ENCODE data around the gene CD3G.

CD3G gene

DNA sequence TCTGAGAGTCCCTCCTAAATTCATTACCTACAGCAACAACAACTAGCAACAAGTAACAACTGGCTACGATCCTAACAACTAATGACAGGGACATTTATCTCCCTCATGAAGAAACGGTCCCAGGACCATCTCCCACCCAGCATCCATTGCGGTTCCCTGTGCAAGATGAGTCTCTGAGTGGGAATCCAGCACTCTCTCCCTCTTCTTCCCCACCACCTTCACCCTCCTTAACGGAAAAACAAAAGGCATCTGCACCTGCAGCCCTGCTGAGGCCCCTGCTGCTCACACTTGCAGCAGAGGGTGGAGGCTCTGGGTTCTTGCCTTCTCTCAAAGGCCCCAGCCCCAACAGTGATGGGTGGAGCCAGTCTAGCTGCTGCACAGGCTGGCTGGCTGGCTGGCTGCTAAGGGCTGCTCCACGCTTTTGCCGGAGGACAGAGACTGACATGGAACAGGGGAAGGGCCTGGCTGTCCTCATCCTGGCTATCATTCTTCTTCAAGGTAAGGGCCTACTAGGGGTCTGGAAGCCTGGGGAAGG, at the start of gene CD3G:
TSS of gene CD3G (plus strand) at position 364 of the 535 bp plus-strand sequence. CDS start at position 444, 80 bp downstream.
- TF ChIP-seq, protein P1, sequence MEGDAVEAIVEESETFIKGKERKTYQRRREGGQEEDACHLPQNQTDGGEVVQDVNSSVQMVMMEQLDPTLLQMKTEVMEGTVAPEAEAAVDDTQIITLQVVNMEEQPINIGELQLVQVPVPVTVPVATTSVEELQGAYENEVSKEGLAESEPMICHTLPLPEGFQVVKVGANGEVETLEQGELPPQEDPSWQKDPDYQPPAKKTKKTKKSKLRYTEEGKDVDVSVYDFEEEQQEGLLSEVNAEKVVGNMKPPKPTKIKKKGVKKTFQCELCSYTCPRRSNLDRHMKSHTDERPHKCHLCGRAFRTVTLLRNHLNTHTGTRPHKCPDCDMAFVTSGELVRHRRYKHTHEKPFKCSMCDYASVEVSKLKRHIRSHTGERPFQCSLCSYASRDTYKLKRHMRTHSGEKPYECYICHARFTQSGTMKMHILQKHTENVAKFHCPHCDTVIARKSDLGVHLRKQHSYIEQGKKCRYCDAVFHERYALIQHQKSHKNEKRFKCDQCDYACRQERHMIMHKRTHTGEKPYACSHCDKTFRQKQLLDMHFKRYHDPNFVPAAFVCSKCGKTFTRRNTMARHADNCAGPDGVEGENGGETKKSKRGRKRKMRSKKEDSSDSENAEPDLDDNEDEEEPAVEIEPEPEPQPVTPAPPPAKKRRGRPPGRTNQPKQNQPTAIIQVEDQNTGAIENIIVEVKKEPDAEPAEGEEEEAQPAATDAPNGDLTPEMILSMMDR (IDR thresholded peaks at IDR 0.05; ENCODE audit: low read depth, low read length), result no peak

DNA sequence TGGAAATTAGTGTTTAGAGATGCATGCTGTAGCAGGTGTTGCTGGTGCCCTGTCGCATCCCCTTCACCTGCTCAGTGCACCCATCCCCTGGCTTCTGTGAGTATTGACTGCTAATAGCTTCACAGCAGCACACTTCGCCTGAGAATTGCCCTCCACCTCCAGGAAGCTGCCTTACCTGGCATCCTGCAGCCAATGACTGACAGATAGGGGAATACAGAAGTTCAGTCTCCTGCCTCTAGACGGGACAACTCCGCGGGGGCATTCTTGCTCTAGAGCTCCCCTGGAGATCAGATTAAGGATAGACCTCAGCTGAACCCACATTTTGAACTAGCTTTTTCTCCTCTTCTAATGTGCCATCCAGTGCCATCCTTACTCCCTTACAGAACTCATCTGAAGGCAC, 48.9 kb upstream of the CD3G start:
- TF ChIP-seq, protein P1 (IDR thresholded peaks at IDR 0.05; ENCODE audit: low read depth, low read length), result no peak
- no peak overlapping the region for H3K4me3 ChIP-seq (ENCODE audit: low read depth, low read length)

More for the DNA sequence above, at the start of gene CD3G:
- no peak within 1 kb of the TSS for H3K4me3 ChIP-seq (ENCODE audit: low read depth, low read length)

DNA sequence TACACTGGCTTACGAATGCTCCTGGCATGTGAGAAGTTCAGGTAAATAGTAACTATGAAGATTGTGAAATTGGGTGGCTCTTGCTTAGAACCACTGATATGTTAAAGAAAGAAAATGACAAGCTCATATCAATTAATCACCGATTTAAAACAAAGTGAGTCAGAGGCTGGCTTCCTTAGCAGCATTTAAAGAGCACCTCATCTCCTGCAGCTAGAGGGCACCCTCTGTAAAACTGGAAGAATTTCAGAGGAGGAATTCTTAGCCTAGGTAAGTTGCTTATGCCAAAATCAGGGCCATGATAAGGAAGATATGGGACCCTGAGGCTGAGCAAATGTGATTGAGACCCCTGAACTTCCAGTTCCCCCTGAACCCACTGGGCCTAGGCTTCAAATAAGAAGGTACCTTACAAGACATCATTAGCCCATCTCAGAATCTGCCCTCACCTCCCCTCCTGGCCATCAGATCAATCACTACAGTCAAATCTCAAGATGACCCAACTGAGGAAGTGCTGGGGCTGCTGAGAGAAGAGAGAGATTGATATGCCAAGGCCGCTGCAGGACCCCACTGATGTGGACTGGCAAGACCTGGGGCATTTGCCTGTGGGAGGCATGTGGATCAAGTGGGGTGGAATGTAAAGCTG, 48.2 kb upstream of the CD3G start:
- TF ChIP-seq, protein P1 (IDR thresholded peaks at IDR 0.05; ENCODE audit: low read depth, low read length), result no peak
- no peak overlapping the region for H3K4me3 ChIP-seq (ENCODE audit: low read depth, low read length)

DNA sequence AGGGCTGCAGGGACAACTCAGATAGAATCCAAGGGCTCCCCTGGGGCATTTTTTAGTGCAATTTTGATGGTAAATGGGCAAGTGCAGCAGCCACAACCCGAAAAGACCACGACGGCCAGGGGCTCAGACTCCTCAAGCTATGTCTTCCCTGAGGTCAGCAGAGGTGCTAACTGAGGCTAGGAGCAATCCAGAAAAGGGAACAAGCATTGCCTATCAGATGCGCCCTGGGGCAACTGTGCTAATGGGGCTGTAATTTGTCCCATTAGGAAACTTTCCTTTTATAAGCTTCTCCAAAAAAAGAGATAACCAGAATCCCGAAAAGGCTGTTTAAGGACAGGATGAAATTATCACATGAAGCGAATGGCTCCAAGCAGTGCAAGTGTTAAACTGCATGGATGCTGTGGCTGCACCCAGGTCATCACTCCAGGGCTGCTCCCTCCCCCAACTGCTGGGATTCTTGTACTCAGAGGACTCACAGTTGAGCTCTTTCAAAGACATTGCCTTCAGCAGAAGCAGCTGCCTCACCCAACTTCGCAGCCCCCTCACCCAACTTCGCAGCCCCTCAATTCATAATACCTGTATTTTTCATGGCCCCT, 42.4 kb upstream of the CD3G start:
- TF ChIP-seq, protein P1 (IDR thresholded peaks at IDR 0.05; ENCODE audit: low read depth, low read length), result no peak
- no peak overlapping the region for H3K4me3 ChIP-seq (ENCODE audit: low read depth, low read length)

DNA sequence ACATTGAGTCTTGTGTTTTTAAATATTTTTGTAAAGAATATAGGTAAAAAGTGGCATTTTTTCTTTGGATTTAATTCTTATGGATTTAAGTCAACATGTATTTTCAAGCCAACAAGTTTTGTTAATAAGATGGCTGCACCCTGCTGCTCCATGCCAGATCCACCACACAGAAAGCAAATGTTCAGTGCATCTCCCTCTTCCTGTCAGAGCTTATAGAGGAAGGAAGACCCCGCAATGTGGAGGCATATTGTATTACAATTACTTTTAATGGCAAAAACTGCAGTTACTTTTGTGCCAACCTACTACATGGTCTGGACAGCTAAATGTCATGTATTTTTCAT, 39.9 kb upstream of the CD3G start:
- TF ChIP-seq, protein P1 (IDR thresholded peaks at IDR 0.05; ENCODE audit: low read depth, low read length), result no peak
- H3K4me3 ChIP-seq (ENCODE audit: low read depth, low read length), result no peak overlapping the region

DNA sequence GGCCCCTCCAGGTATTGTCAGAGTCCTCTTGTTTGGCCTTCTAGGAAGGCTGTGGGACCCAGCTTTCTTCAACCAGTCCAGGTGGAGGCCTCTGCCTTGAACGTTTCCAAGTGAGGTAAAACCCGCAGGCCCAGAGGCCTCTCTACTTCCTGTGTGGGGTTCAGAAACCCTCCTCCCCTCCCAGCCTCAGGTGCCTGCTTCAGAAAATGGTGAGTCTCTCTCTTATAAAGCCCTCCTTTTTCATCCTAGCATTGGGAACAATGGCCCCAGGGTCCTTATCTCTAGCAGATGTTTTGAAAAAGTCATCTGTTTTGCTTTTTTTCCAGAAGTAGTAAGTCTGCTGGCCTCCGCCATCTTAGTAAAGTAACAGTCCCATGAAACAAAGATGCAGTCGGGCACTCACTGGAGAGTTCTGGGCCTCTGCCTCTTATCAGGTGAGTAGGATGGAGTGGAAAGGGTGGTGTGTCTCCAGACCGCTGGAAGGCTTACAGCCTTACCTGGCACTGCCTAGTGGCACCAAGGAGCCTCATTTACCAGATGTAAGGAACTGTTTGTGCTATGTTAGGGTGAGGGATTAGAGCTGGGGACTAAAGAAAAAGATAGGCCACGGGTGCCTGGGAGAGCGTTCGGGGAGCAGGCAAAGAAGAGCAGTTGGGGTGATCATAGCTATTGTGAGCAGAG, 39.4 kb upstream of the CD3G start, which contains the start of gene CD3E:
TSS of gene CD3E (plus strand) at position 163 of the 681 bp plus-strand sequence. CDS start at position 386, 223 bp downstream.
- TF ChIP-seq, protein P1 (IDR thresholded peaks at IDR 0.05; ENCODE audit: low read depth, low read length), result no peak
- no peak within 1 kb of the TSS for H3K4me3 ChIP-seq (ENCODE audit: low read depth, low read length)

DNA sequence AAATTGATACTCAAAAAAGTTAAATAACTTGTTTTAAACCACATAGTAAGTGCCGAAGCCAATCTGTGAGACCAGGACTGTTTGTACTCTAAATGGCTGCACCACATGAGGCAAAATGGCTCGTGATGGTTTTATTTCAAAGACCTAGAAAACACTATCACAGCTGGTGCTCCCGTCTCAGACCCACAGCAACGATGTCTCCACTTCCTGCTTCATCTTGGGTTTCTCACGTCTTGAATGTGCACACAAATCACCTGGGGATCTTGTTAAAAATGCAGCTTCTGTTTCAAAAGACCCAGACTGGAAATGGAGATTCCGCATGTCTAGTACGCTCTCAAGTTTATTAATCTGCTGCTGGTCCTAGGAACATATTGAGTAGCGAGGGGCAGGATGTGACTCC, 38.4 kb upstream of the CD3G start:
- no peak overlapping the region for H3K4me3 ChIP-seq (ENCODE audit: low read depth, low read length)
- TF ChIP-seq, protein P1 (IDR thresholded peaks at IDR 0.05; ENCODE audit: low read depth, low read length), result no peak
